ENCODE data around the gene MFSD2B.

DNA sequence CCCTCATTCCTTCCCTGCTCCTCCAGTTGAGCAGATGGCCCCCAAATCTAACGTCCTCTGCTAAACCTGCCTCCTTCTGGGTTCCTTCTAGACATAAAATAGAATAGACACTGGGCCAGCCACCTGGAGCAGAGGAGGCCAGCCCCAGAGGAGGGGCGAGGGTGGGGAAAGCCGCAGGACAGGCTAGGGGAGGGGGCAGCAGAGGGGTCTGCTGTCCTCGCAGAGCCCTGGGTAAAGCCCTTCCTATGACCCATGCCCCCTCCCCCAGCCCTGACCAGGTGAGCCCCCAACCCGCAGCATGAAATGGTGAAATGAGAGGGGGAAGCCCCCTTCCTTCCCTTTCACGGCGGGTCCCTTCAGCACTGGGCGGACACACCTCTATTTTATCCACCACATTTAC lies 7.8 kb downstream of the MFSD2B start:
- TF ChIP-seq EZH2phosphoT487 (IDR thresholded peaks at IDR 0.05; ENCODE audit: low read depth): no peak
- no peak for TF ChIP-seq CTCF (IDR thresholded peaks at IDR 0.05; ENCODE audit: low read depth, low read length)

Measured in OCI-LY3 (cell line).